Measurements from ENCODE around the gene SORCS1. TPM values are rescaled to one million over a fixed set of nuclear protein-coding genes. Genes with fewer than 3 reads are reported as not detected.

The SORCS1 gene
- total and polyA plus RNA-seq, 2 of the 13 experiments (the other 11 are each of a cell fraction or from before 2014, with no cell fraction given) = not detected

- TF ChIP-seq, protein P1, sequence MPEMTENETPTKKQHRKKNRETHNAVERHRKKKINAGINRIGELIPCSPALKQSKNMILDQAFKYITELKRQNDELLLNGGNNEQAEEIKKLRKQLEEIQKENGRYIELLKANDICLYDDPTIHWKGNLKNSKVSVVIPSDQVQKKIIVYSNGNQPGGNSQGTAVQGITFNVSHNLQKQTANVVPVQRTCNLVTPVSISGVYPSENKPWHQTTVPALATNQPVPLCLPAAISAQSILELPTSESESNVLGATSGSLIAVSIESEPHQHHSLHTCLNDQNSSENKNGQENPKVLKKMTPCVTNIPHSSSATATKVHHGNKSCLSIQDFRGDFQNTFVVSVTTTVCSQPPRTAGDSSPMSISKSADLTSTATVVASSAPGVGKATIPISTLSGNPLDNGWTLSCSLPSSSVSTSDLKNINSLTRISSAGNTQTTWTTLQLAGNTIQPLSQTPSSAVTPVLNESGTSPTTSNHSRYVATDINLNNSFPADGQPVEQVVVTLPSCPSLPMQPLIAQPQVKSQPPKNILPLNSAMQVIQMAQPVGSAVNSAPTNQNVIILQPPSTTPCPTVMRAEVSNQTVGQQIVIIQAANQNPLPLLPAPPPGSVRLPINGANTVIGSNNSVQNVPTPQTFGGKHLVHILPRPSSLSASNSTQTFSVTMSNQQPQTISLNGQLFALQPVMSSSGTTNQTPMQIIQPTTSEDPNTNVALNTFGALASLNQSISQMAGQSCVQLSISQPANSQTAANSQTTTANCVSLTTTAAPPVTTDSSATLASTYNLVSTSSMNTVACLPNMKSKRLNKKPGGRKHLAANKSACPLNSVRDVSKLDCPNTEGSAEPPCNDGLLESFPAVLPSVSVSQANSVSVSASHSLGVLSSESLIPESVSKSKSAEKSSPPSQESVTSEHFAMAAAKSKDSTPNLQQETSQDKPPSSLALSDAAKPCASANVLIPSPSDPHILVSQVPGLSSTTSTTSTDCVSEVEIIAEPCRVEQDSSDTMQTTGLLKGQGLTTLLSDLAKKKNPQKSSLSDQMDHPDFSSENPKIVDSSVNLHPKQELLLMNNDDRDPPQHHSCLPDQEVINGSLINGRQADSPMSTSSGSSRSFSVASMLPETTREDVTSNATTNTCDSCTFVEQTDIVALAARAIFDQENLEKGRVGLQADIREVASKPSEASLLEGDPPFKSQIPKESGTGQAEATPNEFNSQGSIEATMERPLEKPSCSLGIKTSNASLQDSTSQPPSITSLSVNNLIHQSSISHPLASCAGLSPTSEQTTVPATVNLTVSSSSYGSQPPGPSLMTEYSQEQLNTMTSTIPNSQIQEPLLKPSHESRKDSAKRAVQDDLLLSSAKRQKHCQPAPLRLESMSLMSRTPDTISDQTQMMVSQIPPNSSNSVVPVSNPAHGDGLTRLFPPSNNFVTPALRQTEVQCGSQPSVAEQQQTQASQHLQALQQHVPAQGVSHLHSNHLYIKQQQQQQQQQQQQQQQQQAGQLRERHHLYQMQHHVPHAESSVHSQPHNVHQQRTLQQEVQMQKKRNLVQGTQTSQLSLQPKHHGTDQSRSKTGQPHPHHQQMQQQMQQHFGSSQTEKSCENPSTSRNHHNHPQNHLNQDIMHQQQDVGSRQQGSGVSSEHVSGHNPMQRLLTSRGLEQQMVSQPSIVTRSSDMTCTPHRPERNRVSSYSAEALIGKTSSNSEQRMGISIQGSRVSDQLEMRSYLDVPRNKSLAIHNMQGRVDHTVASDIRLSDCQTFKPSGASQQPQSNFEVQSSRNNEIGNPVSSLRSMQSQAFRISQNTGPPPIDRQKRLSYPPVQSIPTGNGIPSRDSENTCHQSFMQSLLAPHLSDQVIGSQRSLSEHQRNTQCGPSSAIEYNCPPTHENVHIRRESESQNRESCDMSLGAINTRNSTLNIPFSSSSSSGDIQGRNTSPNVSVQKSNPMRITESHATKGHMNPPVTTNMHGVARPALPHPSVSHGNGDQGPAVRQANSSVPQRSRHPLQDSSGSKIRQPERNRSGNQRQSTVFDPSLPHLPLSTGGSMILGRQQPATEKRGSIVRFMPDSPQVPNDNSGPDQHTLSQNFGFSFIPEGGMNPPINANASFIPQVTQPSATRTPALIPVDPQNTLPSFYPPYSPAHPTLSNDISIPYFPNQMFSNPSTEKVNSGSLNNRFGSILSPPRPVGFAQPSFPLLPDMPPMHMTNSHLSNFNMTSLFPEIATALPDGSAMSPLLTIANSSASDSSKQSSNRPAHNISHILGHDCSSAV (CRISPR knock-in tag; IDR thresholded peaks at IDR 0.05; ENCODE audit: borderline replicate concordance) = no peak
- TF ChIP-seq ZFP41 (CRISPR knock-in tag; IDR thresholded peaks at IDR 0.05; ENCODE audit: borderline replicate concordance) (no peak), SNAPC2 (CRISPR knock-in tag; IDR thresholded peaks at IDR 0.05) (no peak), SNAI1 (CRISPR knock-in tag; IDR thresholded peaks at IDR 0.05; ENCODE audit: borderline replicate concordance) (no peak)
Observed at GRCh38 chr10:106741006-106741530, 423.4 kb downstream of the SORCS1 start (continued).

GRCh38 chr10:106740071-106740470, 424.4 kb downstream of the SORCS1 start:
- no peak overlapping the region for H3K27ac ChIP-seq (ENCODE audit: extremely low read length, insufficient read depth, low read length)
- no peak for FAIRE-seq
- H3K9me3 ChIP-seq (ENCODE audit: low read length) = no peaks in the 10 kb centered on the region
- no peaks in the 10 kb centered on the region for H3K4me1 ChIP-seq (ENCODE audit: insufficient read depth, low read length)
- ChIA-PET CTCF (ENCODE audit: low intra/inter-chr PET ratio, low total read pairs) (no interaction called here), POLR2A (no interaction called here)
- no peaks in the 10 kb centered on the region for H3K79me2 ChIP-seq (ENCODE audit: insufficient read depth, low read length)
- no peak overlapping the region for H3K4me2 ChIP-seq (ENCODE audit: low read depth, low read length)
- ATAC-seq = no peak
- no TSS peak for BruUV-seq (replicated peaks)
- whole genome bisulfite sequencing (ENCODE audit: low lambda C conversion rate) = 42% methylated on average over 1 of the region's 1 CpG
- H3K36me3 ChIP-seq (replicated peaks in 1 of 2; ENCODE audit: control insufficient read depth in 1 of 2, insufficient read depth in 2 of 2, low read length in 2 of 2) = no peaks in the 10 kb centered on the region
- no peaks in the 10 kb centered on the region for H4K20me1 ChIP-seq (ENCODE audit: insufficient read depth, low read length)
- H3K27me3 ChIP-seq (ENCODE audit: control insufficient read depth in 1 of 2, insufficient read depth in 2 of 2, low read length in 2 of 2) = no peaks in the 10 kb centered on the region
- in situ Hi-C loops (cut with HindIII; ENCODE audit: extremely low pct_ligation_motif_present, low pct_unique_long_range_greater_than_20kb) = no loop called here
- no peak overlapping the region for H3K4me3 ChIP-seq (replicated peaks in 1 of 3; ENCODE audit: insufficient read depth in 1 of 3, low read depth in 2 of 3, low read length in 3 of 3)
- no peak overlapping the region for H3K9ac ChIP-seq (ENCODE audit: insufficient read depth, low read depth, low read length)
- no peak for DNase-seq (ENCODE audit: low spot score)
- no peak overlapping the region for H2AFZ ChIP-seq (ENCODE audit: low read length)
- intact Hi-C loops (cut with micrococcal nuclease; ENCODE audit: unreplicated experiment) = no loop called here
- no peak for TF ChIP-seq ZNF788 (CRISPR knock-in tag; IDR thresholded peaks at IDR 0.05; ENCODE audit: borderline replicate concordance)
- TF ChIP-seq MAF1 (CRISPR knock-in tag; IDR thresholded peaks at IDR 0.05; ENCODE audit: borderline replicate concordance) = no peak
- TF ChIP-seq RFX5 (IDR thresholded peaks at IDR 0.05; ENCODE audit: low read depth, low read length) = no peak
- TF ChIP-seq HOXA3 (CRISPR knock-in tag; IDR thresholded peaks at IDR 0.05) = no peak
- no peak for TF ChIP-seq ZSCAN22 (CRISPR knock-in tag; IDR thresholded peaks at IDR 0.05)
- TF ChIP-seq SOX13 (IDR thresholded peaks at IDR 0.05) = no peak
- TF ChIP-seq SOX13 (CRISPR knock-in tag; conservative IDR thresholded peaks at IDR 0.05 in 1 of 2, IDR thresholded peaks at IDR 0.05 in 1 of 2) = no peak
- TF ChIP-seq KLF16 (CRISPR knock-in tag; IDR thresholded peaks at IDR 0.05) = no peak
- TF ChIP-seq FOXO1 (CRISPR knock-in tag; IDR thresholded peaks at IDR 0.05) = no peak
- no peak for TF ChIP-seq WIZ (CRISPR knock-in tag; IDR thresholded peaks at IDR 0.05)
- TF ChIP-seq KDM6A (CRISPR knock-in tag; IDR thresholded peaks at IDR 0.05; ENCODE audit: low read depth) = no peak
- no peak for TF ChIP-seq TCF7L2 (IDR thresholded peaks at IDR 0.05; ENCODE audit: low read depth, low read length)
- TF ChIP-seq ZNF432 (CRISPR knock-in tag; IDR thresholded peaks at IDR 0.05; ENCODE audit: borderline replicate concordance) = no peak
- no peak for TF ChIP-seq HDAC6 (IDR thresholded peaks at IDR 0.05; ENCODE audit: low read depth, low read length)

Data from HepG2 (cell line).